Keratinocyte (primary cell): Measurements from ENCODE around the gene PLEKHG4. TPM values are rescaled to one million over a fixed set of nuclear protein-coding genes. Genes with fewer than 3 reads are reported as not detected.

Source experiments
- DNase-seq: peaks from one replicate; pipeline ENCODE4 v3.0.0-alpha.2; 2011; ENCODE audit warnings: low read depth, missing footprints, low spot score
- FAIRE-seq: peaks from 2 replicates; lab custom pipeline; 2011; peaks lifted over from hg19 to GRCh38; lab: Jason Lieb, UNC
- H2AFZ ChIP-seq: 2 replicates; pipeline ENCODE4 v1.6.0; 2012; ENCODE audit warnings: low read length, control low read depth, inconsistent platforms; ENCODE audit not compliant: control insufficient read depth
- H3K27ac ChIP-seq: 2 replicates; pipeline ENCODE4 v1.5.1; 2011; ENCODE audit warnings: low read length; ENCODE audit not compliant: control insufficient read depth, insufficient read depth
- H3K27me3 ChIP-seq: 3 replicates; pipeline ENCODE4 v1.6.0; 2011; ENCODE audit warnings: low read length; ENCODE audit not compliant: control insufficient read depth, insufficient read depth; ENCODE audit errors: extremely low read depth
- H3K36me3 ChIP-seq, 2 experiments: 2 replicates in 1 of 2; 3 replicates in 1 of 2; pipeline ENCODE4 v1.5.1; 2011; ENCODE audit warnings: low read length in 2 of 2, mild to moderate bottlenecking in 1 of 2; ENCODE audit not compliant: control insufficient read depth in 2 of 2, insufficient read depth in 2 of 2; ENCODE audit errors: extremely low read depth in 1 of 2
- H3K4me1 ChIP-seq: 3 replicates; pipeline ENCODE4 v1.5.1; 2011; ENCODE audit warnings: low read length; ENCODE audit not compliant: control insufficient read depth, insufficient read depth; ENCODE audit errors: extremely low read depth
- H3K4me2 ChIP-seq: 3 replicates; pipeline ENCODE4 v1.6.0; 2011; ENCODE audit warnings: low read depth, low read length; ENCODE audit not compliant: control insufficient read depth, insufficient read depth; ENCODE audit errors: extremely low read depth
- H3K4me3 ChIP-seq, 3 experiments: fragments of 200-600 bp in 1 of 3; sonication (generic) in 1 of 3; 2 replicates in 2 of 3; 3 replicates in 1 of 3; pipeline ENCODE4 v1.5.1; 2011 to 2016; ENCODE audit warnings: low read length in 3 of 3, mild to moderate bottlenecking in 3 of 3, control low read depth in 2 of 3, inconsistent platforms in 1 of 3, low read depth in 1 of 3, mixed read lengths in 1 of 3, mixed run types in 1 of 3, moderate library complexity in 1 of 3; ENCODE audit not compliant: control insufficient read depth in 2 of 3, insufficient read depth in 2 of 3; ENCODE audit errors: extremely low read depth in 1 of 3
- H3K79me2 ChIP-seq: 2 replicates; pipeline ENCODE4 v1.6.0; 2012; ENCODE audit warnings: low read length; ENCODE audit not compliant: control insufficient read depth, insufficient read depth
- H3K9ac ChIP-seq: 3 replicates; pipeline ENCODE4 v1.6.0; 2011; ENCODE audit warnings: low read length; ENCODE audit not compliant: control insufficient read depth, insufficient read depth; ENCODE audit errors: extremely low read depth
- H3K9me1 ChIP-seq: 3 replicates; pipeline ENCODE4 v1.6.0; 2011; ENCODE audit warnings: low read length; ENCODE audit not compliant: control insufficient read depth, insufficient read depth; ENCODE audit errors: extremely low read depth
- H3K9me3 ChIP-seq: 2 replicates; pipeline ENCODE4 v1.5.1; 2012; ENCODE audit warnings: low read depth, low read length; ENCODE audit not compliant: control insufficient read depth
- H4K20me1 ChIP-seq: 3 replicates; pipeline ENCODE4 v1.6.0; 2011; ENCODE audit warnings: low read length; ENCODE audit not compliant: control insufficient read depth, insufficient read depth; ENCODE audit errors: extremely low read depth
- CTCF ChIP-seq, 3 experiments: IDR thresholded peaks in 1 of 3; conservative IDR thresholded peaks in 1 of 3; optimal IDR thresholded peaks in 1 of 3; 2 replicates in 2 of 3; 3 replicates in 1 of 3; pipeline versions ENCODE3 to v1.5.1; 2011; ENCODE audit warnings: low read length in 3 of 3, mild to moderate bottlenecking in 3 of 3, moderate library complexity in 2 of 3, control low read depth in 1 of 3, inconsistent platforms in 1 of 3; ENCODE audit not compliant: insufficient read depth in 2 of 3; ENCODE audit errors: extremely low read depth in 1 of 3
- EZH2 ChIP-seq: IDR thresholded peaks from one replicate; pipeline ENCODE4 v1.6.1; 2012; ENCODE audit warnings: inconsistent platforms, mild to moderate bottlenecking, low read length, moderate library complexity
- dilution Hi-C: fragments of 300-500 bp; cut with MboI; formaldehyde crosslinking; loops from one replicate; pipeline ENCODE4 v1.7.0; 2020; ENCODE audit warnings: low sequenced_read_pairs; ENCODE audit not compliant: extremely low pct_ligation_motif_present
- polyA plus RNA-seq, 5 experiments: library from polyadenylated mRNA; depleted of rRNA in 3 of 5; stranded (reverse) in 3 of 5; stranded (forward) in 1 of 5; unstranded in 1 of 5; fragments of >200 nt; gene quantifications; 1 replicate in 1 of 5; 2 replicates in 3 of 5; 3 replicates in 1 of 5; pipeline versions ENCODE4 v1.2.1 to v1.2.3, GENCODE V29; 2011 to 2012; ENCODE audit warnings: missing spikeins in 2 of 5, low read depth in 1 of 5, low replicate concordance in 1 of 5

Gene PLEKHG4
- polyA plus RNA-seq, 1 donor (not counting 4 experiments of a cell fraction or from before 2014, with no cell fraction given), result 1.3 TPM

DNA sequence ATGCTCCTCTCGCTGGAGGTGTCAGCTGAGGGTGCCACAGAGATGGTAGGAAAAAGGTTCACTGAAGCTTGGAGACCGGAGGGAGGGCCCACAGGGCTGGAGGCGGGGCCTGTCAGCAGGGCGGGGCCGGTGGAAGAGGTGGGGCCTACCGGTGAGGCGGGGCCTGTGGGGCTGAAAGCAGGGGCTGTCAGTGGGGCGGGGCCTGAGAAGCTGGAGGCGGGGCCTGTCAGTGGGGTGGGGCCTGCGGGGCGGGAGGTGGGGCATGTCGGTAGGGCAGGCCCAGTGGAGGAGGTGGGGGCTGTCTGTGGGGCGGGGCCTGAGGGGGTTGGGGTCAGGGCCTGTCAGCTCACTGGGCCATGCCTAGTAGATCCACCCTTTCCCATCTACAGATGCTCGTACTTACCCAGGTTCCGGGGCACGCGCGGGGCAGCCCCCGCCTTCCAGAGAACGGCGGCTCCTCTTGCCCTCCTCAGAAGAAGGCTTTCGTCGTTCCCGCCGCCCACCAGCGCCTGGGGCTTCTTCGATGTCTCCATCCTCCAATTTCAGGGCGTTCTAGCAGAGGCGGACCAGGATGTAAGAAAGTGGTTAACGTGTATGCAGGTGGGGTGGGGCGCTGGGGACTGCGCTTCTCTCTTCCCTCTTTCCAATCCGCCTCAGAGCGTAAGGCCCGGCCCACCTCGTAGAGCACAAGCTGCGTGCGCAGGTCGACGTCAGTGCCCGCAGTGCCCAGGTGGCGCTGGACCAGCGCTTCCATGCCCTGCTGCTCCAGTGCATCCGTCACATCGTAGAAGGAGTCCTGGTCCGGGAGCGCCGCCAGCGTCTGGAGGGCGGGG is 42.6 kb upstream of the PLEKHG4 start:
- peak overlapping the region; percentile 70 for H3K27ac ChIP-seq
- peak overlapping the region; percentile 46 for H3K9ac ChIP-seq
- peak overlapping the region; percentile 79 for H3K4me2 ChIP-seq
- peak overlapping the region; percentile 29 for H2AFZ ChIP-seq
- peak overlapping the region; percentile 7 to 49 (median 47) for H3K4me3 ChIP-seq
- no peak for FAIRE-seq
- H3K27me3 ChIP-seq, result no peaks in the 10 kb centered on the region
- no peaks in the 10 kb centered on the region for H3K9me3 ChIP-seq
- no peak for TF ChIP-seq EZH2
- TF ChIP-seq CTCF (optimal IDR thresholded peaks at IDR 0.05 in 1 of 3, IDR thresholded peaks at IDR 0.05 in 1 of 3, conservative IDR thresholded peaks at IDR 0.05 in 1 of 3; ENCODE audit: extremely low read depth in 1 of 3, insufficient read depth in 2 of 3, low read length in 3 of 3), result peak in 1 of 3 experiments; percentile 17
- H3K4me1 ChIP-seq, result peaks cover 26% of the 10 kb centered on the region
- peaks cover 29 to 31% of the 10 kb centered on the region in 2 experiments for H3K36me3 ChIP-seq
- dilution Hi-C loops, result no loop called here
- H4K20me1 ChIP-seq, result no peaks in the 10 kb centered on the region
- H3K9me1 ChIP-seq, result no peaks in the 10 kb centered on the region
- peaks cover 10% of the 10 kb centered on the region for H3K79me2 ChIP-seq
- no peak for DNase-seq

GRCh38 chr16:67237396-67238277 is 41.7 kb upstream of the PLEKHG4 start:
- no peak overlapping the region for H3K4me2 ChIP-seq
- no peak overlapping the region for H3K27ac ChIP-seq
- no peaks in the 10 kb centered on the region for H4K20me1 ChIP-seq
- peaks cover 14% of the 10 kb centered on the region for H3K79me2 ChIP-seq
- H2AFZ ChIP-seq, result no peak overlapping the region
- dilution Hi-C loops, result no loop called here
- no peak for DNase-seq
- peaks cover 35% of the 10 kb centered on the region for H3K4me1 ChIP-seq
- H3K36me3 ChIP-seq, result peaks cover 23 to 29% of the 10 kb centered on the region in 2 experiments
- TF ChIP-seq CTCF (optimal IDR thresholded peaks at IDR 0.05 in 1 of 3, IDR thresholded peaks at IDR 0.05 in 1 of 3, conservative IDR thresholded peaks at IDR 0.05 in 1 of 3; ENCODE audit: extremely low read depth in 1 of 3, insufficient read depth in 2 of 3, low read length in 3 of 3), result no peak
- TF ChIP-seq EZH2, result no peak
- no peak overlapping the region for H3K4me3 ChIP-seq
- peaks cover 2% of the 10 kb centered on the region for H3K9me1 ChIP-seq
- no peak overlapping the region for H3K9ac ChIP-seq
- no peak for FAIRE-seq
- no peaks in the 10 kb centered on the region for H3K27me3 ChIP-seq
- H3K9me3 ChIP-seq, result no peaks in the 10 kb centered on the region
